ENCODE measurements around the gene SACM1L. TPM values are rescaled to one million over a fixed set of nuclear protein-coding genes. Genes with fewer than 3 reads are reported as not detected.

SACM1L gene
- total and polyA plus RNA-seq, 2 of the 8 experiments (the other 6 are each of a cell fraction or from before 2014, with no cell fraction given): 20.1 to 61.0 TPM

- TF ChIP-seq EP300 (IDR thresholded peaks at IDR 0.05; ENCODE audit: borderline replicate concordance in 1 of 2, low read depth in 2 of 2, low read length in 2 of 2) (no peak), PHF8 (conservative IDR thresholded peaks at IDR 0.05; ENCODE audit: low read depth, low read length) (no peak), TBP (IDR thresholded peaks at IDR 0.05; ENCODE audit: low read depth, low read length) (no peak)
Observed at GRCh38 chr3:45716790-45717336, 27.7 kb downstream of the SACM1L start (continued).

All from H1 (cell line).